Stimulated activated CD4-positive, alpha-beta T cell treated with anti-CD3 and anti-CD28 coated beads, Interleukin-4, amount 100 ng/mL, for 24 hours (primary cell): ENCODE data around the gene CHN1.

Source experiments
- DNase-seq: peaks from one replicate; pipeline ENCODE4 v3.0.0-alpha.2; 2020

The CHN1 gene

DNA sequence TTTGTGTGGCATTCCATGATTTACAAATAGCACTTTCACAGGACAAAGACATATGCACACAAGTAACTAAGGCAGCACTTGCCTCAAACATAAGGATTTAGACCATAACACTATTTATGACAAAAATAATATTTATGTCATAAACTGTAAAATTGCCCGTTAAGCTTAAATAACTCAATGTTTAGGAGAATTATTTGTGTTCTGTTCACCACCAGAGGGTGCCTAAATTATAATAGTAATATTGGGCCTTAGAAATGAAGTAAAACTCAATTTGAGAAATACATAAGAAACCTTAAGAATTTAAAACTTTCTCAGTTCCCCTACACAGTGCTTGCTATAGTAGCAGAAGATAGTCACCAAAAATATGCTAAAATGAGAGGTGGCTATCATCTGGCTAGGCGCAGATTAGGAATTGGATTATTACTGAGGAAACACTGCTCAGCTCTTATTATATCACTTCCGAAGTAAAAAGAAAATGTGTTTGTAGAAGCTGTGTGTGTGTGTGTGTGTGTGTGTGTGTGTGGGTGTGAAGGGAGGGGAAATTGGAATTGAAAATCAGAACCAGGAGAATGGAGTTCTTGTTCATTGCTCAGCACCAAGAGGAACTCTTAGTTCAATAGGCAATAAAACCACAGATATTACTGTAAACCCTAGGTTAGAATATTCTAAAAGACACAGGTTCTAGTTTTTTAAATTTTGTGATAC, 4.9 kb upstream of the CHN1 start:
- DNase-seq = no peak

DNA sequence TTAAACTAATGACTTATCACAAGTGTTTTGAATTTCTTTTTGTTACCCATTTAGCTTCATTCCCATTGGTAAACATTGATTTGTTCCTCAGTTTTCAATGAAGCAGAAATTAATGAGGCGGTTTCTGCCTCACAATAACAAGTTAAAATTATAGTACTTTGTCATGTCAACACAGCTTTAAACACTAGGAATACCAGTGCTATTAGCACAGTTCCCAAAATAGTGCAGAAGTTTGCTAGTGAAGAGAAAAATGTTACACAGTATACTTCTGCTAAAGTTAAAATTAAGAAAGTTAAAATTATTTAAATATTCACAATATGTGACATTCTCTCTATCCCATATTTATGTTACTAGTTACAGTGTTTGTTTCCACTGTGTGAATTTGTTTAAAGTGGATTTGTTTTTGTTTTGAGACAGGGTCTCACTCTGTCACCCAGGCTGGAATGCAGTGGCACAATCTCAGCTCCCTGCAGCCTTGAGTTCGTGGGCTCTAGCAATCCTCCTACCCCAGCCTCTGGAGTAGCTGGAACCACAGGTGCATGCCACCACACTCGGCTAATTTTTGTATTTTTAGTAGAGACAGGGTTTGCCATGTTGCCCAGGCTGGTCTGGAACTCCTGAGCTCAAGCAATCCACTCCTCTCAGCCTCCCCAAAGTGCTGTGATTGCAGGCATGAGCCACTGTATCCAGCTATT, 3.8 kb upstream of the CHN1 start:
- no peak for DNase-seq

GRCh38 chr2:175008009-175008408, 2.8 kb upstream of the CHN1 start:
- DNase-seq = no peak

DNA sequence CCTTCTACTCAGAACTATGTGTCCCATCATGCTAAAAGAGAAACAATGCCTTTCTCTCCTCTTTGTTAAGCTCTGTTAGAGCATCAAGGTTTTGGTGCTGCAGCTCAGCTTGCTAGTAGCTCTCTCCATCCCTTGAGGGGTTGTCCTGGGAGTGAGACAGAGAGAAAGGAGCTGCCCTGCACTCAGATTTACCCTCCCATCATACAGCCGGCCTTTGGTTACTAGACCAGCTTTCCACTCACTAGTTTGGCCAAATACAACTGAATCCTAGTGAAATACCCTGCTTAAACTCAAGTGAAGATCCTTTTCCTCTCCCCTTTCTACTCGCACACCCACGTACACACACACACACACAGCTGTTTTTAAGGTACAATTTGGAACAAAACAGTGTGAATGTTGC, 2.3 kb upstream of the CHN1 start:
- no peak for DNase-seq

GRCh38 chr2:175006281-175006680, 1.1 kb upstream of the CHN1 start:
- no peak for DNase-seq

- no peak for DNase-seq
These were observed 618 bp upstream of the CHN1 start for GRCh38 chr2:175005733-175006264.

DNA sequence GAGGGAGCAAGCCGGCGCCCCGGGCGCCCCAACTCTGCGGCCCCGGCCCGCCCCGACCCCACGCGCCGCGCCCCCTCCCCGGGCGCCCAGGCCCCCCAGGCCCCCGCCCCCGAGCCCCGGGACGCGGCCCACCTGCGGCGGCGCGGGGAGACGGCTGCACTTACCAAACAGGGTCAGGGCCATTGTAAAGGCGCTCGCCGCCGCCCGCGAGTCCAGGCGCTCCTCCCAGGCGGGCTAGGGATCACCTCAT, 526 bp downstream of the CHN1 start:
- no peak for DNase-seq

- DNase-seq = no peak
These were observed 1.1 kb downstream of the CHN1 start for GRCh38 chr2:175003875-175004729.

GRCh38 chr2:175002547-175003274, 2.5 kb downstream of the CHN1 start:
- no peak for DNase-seq

- DNase-seq = no peak
These were observed 3.6 kb downstream of the CHN1 start for GRCh38 chr2:175001566-175001965.

DNA sequence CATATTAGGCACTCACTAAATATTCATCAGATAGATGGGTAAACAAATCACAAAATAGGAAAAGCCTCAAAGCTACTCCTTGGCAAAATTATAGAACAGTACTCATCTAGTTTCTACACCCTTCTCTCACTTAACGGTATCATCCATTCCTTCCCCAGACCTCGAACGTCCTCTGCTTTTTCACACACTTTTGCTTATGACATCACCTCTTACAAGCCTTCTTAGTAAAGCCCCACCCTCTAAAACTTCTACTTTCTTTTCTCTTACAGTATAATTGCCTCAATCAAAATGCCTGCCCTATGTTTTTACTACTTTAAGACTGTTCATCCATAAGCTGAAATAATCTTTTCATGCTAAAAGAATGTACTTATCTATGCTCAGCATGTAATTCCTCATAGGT, 8.1 kb downstream of the CHN1 start:
- DNase-seq = no peak

GRCh38 chr2:174996622-174997021, 8.6 kb downstream of the CHN1 start:
- no peak for DNase-seq

DNA sequence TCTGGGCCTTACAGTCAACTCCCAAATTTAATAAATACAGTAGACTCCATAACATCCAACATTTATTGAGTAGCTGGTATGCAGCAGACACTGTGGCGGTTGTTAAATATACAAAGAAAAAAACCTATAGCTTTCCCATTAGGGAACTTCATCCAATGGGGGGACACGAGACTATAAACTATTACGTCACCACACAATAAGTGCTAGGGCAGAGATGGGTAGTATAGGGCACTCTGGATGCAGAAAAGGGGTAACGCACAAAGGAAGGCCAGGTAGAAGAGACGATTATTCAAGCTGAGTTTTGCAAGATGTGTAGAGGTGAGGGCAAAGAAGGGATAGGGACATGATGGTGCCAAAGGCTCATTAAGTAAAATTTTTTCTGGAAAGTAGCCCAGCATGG, 10.8 kb downstream of the CHN1 start:
- DNase-seq = no peak

DNA sequence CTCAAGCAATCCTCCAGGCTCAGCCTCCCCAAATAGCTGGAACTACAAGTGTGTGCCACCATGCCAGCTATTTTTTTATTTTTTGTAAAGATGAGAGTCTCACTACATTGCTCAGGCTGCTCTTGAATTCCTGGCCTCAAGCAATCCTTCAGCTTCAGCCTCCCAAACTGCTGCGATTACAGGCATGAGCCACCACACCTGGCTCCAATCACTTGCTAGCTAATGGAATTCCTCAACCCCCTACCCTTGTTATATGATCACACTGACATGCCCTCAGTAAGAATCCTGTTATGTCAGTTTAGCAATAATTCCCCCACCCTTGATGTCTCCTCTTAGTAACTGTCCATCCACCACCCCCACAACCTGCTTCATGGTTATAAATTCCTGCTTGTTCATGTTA, 12.3 kb downstream of the CHN1 start:
- DNase-seq = no peak

- DNase-seq = no peak
These were observed 19.6 kb downstream of the CHN1 start for GRCh38 chr2:174985614-174986013.

GRCh38 chr2:174984561-174984960, 20.6 kb downstream of the CHN1 start:
- no peak for DNase-seq

GRCh38 chr2:174981331-174981730, 23.9 kb downstream of the CHN1 start:
- DNase-seq = no peak

DNA sequence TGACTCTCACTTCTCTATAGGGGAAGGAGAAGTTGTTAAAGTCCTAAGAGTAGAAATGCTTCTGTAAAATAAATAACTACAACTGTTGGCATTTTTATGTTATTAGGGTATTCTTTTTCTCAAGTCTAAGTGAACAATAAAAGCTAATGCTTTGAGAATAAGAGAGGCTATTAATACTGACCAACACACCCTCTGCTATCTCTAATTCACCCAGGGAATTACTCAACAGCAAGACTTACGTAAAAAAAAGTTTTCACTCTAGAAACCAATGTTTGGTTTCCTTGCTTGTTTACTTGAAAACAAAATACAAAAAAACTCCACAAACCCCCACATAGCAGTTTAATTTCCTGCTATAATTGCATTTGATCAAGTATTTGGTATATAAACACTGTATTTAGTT, 25.2 kb downstream of the CHN1 start:
- DNase-seq = no peak

DNA sequence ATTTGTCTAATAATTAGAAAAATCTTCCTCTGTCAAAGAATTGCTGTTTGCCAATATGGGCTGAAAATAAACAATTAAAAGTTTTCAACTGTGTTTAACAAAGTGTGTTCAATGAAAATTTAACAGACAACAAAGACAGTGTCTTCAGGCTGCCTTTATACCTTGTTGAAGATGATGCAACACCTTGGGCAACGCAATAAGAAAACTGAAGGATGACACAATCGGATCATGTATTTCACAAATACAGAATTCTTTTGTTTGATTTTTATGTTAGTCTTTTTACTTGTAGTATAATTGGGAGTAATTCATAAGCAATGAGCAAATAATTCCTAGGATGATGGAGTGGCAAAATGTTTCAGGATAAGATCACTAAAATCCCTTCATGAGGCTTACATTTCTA, 27.8 kb downstream of the CHN1 start:
- DNase-seq = no peak

- no peak for DNase-seq
These were observed 31.1 kb downstream of the CHN1 start for GRCh38 chr2:174974131-174974530.

- DNase-seq = no peak
These were observed 32.3 kb downstream of the CHN1 start for GRCh38 chr2:174972924-174973323.

GRCh38 chr2:174971868-174972781, 33.1 kb downstream of the CHN1 start:
- DNase-seq = no peak
